ENCODE measurements around the gene ILKAP. TPM values are rescaled to one million over a fixed set of nuclear protein-coding genes. Genes with fewer than 3 reads are reported as not detected.

The ILKAP gene
- total RNA-seq, 3 donors from 2014 or later = 64.5 to 70.9 (median 66.5) TPM

DNA sequence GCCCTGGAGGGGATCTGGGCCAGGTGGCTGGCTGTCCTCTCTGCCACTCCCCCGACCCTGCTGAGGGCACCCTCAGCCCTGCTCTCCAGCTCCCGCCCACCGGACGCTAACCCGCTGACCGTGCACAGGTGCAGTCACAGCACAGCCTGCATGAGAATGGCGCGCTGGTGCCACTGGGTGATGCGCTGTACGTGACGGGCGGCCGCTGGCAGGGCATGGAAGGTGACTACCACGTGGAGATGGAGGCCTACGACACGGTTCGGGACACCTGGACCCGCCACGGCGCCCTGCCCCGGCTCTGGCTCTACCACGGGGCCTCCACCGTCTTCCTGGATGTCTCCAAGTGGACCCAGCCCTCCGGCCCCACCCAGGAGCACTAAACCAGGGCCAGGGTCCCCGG lies 52.8 kb downstream of the ILKAP start:
- Mint-ChIP-seq H3K4me3 (no peak overlapping the region), H3K4me1 (ENCODE audit: low read depth) (no peaks in the 10 kb centered on the region), H3K9me3 (no peaks in the 10 kb centered on the region), H3K36me3 (ENCODE audit: insufficient read depth) (no peaks in the 10 kb centered on the region), H3K27me3 (ENCODE audit: low read depth) (no peaks in the 10 kb centered on the region)
- ATAC-seq = no peak
- no peak for DNase-seq

DNA sequence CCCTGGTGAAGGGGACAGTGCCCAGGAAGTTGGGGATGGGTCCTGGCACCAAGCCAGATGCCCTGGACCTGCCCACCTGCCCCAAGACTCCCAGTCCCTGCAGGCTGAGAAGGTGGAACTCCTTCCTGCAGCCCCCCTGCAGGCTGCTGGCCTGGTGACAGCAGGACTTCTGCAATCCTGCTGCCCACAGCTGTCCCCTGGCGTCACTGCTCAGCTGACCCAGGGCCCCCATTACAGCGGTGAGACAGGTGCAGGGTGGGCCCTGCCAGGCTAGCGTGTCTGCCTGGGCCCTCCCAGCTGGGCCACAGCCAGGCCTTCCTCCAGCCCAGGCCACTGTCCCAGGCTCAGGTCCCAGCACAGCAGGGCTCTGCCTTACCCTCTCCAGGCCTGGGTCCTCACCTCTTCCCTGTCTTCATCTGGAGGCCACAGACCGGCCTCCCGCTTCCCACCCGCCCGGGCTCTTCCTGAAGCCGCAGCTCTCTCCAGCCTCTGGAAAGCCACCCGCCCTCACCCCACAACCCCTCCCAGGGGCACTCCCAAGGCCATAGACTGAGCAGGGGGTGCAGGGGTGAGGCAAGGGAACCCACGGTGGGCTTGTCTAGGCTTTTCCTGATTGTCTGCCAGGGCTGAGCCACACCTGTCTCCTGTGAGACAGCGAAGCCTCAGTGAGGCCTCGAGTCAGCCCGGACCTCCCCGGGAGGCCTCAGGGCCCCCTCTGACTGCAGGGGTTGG lies 53.5 kb downstream of the ILKAP start:
- H3K27me3 Mint-ChIP-seq (ENCODE audit: low read depth) = no peaks in the 10 kb centered on the region
- no peak overlapping the region for H3K4me3 Mint-ChIP-seq
- H3K4me1 Mint-ChIP-seq (ENCODE audit: low read depth) = no peaks in the 10 kb centered on the region
- H3K9me3 Mint-ChIP-seq = no peaks in the 10 kb centered on the region
- DNase-seq (no peak), ATAC-seq (no peak)
- no peaks in the 10 kb centered on the region for H3K36me3 Mint-ChIP-seq (ENCODE audit: insufficient read depth)

DNA sequence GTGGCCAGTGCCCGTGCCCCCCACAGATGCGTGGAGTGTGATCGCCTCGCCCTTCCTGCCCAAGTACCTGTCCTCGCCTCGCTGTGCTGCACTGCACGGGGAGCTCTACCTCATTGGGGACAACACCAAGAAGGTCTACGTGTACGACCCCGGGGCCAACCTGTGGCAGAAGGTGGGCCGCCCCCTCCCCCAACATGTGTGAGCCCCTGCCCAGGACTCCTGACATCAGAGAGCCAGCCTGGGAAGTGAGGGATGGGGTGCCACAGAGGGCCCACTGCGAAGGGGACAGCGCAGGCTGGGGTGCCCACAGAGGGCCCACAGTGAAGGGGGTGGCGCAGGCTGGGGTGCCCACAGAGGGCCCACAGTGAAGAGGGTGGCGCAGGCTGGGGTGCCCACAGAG lies 54.5 kb downstream of the ILKAP start:
- ATAC-seq (no peak), DNase-seq (no peak)
- no peak overlapping the region for H3K4me3 Mint-ChIP-seq
- H3K4me1 Mint-ChIP-seq (ENCODE audit: low read depth) = no peaks in the 10 kb centered on the region
- H3K9me3 Mint-ChIP-seq = no peaks in the 10 kb centered on the region
- H3K27me3 Mint-ChIP-seq (ENCODE audit: low read depth) = no peaks in the 10 kb centered on the region
- H3K36me3 Mint-ChIP-seq (ENCODE audit: insufficient read depth) = no peaks in the 10 kb centered on the region

DNA sequence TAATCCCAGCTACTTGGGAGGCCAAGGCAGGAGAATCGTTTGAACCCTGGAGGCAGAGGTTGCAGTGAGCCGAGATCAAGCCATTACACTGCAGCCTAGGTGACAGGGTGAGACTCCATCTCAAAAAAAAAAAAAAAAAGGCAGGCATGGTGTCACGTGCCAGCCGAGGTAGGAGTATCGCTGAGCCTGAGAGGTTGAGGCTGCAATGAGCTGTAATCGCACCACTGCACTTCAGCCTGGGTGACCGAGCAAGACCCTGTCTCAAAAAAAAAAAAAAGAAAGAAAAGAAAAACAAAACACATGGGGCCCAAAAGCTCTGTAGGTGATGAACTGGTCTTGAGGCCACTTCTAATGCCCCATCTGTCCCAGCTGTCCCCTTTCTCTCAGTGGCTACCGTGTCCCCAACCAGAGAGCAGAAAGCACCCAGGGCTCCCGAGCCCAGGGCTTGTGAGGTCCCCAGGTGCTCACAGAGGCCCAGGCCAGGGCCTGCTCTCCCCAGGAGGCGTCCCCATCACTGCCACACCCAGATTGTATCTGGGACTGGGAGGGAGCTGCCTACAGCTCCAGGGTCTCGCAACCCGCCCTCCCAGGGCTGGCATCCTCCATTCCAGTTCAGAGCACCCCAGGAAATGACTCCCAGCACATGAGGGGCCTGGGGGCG lies 56.5 kb downstream of the ILKAP start:
- no peaks in the 10 kb centered on the region for H3K36me3 Mint-ChIP-seq (ENCODE audit: insufficient read depth)

GRCh38 chr2:238145851-238146250 lies 57.6 kb downstream of the ILKAP start:
- no peaks in the 10 kb centered on the region for H3K27me3 Mint-ChIP-seq (ENCODE audit: low read depth)
- no peaks in the 10 kb centered on the region for H3K36me3 Mint-ChIP-seq (ENCODE audit: insufficient read depth)
- no peak overlapping the region for H3K4me3 Mint-ChIP-seq
- no peak for ATAC-seq
- DNase-seq = no peak
- H3K9me3 Mint-ChIP-seq = no peaks in the 10 kb centered on the region
- peaks cover 6% of the 10 kb centered on the region for H3K4me1 Mint-ChIP-seq (ENCODE audit: low read depth)

More for the DNA sequence above, 56.5 kb downstream of the ILKAP start:
- DNase-seq (no peak), ATAC-seq (no peak)
- no peaks in the 10 kb centered on the region for H3K9me3 Mint-ChIP-seq
- no peaks in the 10 kb centered on the region for H3K4me1 Mint-ChIP-seq (ENCODE audit: low read depth)
- H3K27me3 Mint-ChIP-seq (ENCODE audit: low read depth) = no peaks in the 10 kb centered on the region
- no peak overlapping the region for H3K4me3 Mint-ChIP-seq

- ATAC-seq (no peak), DNase-seq (no peak)
- no peaks in the 10 kb centered on the region for H3K36me3 Mint-ChIP-seq (ENCODE audit: insufficient read depth)
- H3K4me3 Mint-ChIP-seq = no peak overlapping the region
- H3K9me3 Mint-ChIP-seq = no peaks in the 10 kb centered on the region
- H3K4me1 Mint-ChIP-seq (ENCODE audit: low read depth) = peaks cover 6% of the 10 kb centered on the region
- no peaks in the 10 kb centered on the region for H3K27me3 Mint-ChIP-seq (ENCODE audit: low read depth)
Observed at GRCh38 chr2:238145046-238145445, 58.4 kb downstream of the ILKAP start.

- ATAC-seq (no peak), DNase-seq (no peak)
- no peaks in the 10 kb centered on the region for H3K27me3 Mint-ChIP-seq (ENCODE audit: low read depth)
- H3K4me3 Mint-ChIP-seq = no peak overlapping the region
- no peaks in the 10 kb centered on the region for H3K36me3 Mint-ChIP-seq (ENCODE audit: insufficient read depth)
- H3K4me1 Mint-ChIP-seq (ENCODE audit: low read depth) = peaks cover 6% of the 10 kb centered on the region
- H3K9me3 Mint-ChIP-seq = no peaks in the 10 kb centered on the region
Observed at GRCh38 chr2:238144262-238144661, 59.2 kb downstream of the ILKAP start.

- no peak for DNase-seq
- Mint-ChIP-seq H3K9me3 (no peaks in the 10 kb centered on the region), H3K36me3 (ENCODE audit: insufficient read depth) (no peaks in the 10 kb centered on the region), H3K27me3 (ENCODE audit: low read depth) (no peaks in the 10 kb centered on the region), H3K4me3 (no peak overlapping the region), H3K4me1 (ENCODE audit: low read depth) (peaks cover 6% of the 10 kb centered on the region)
- ATAC-seq = no peak
Observed at GRCh38 chr2:238143239-238143951, 60.1 kb downstream of the ILKAP start.

DNA sequence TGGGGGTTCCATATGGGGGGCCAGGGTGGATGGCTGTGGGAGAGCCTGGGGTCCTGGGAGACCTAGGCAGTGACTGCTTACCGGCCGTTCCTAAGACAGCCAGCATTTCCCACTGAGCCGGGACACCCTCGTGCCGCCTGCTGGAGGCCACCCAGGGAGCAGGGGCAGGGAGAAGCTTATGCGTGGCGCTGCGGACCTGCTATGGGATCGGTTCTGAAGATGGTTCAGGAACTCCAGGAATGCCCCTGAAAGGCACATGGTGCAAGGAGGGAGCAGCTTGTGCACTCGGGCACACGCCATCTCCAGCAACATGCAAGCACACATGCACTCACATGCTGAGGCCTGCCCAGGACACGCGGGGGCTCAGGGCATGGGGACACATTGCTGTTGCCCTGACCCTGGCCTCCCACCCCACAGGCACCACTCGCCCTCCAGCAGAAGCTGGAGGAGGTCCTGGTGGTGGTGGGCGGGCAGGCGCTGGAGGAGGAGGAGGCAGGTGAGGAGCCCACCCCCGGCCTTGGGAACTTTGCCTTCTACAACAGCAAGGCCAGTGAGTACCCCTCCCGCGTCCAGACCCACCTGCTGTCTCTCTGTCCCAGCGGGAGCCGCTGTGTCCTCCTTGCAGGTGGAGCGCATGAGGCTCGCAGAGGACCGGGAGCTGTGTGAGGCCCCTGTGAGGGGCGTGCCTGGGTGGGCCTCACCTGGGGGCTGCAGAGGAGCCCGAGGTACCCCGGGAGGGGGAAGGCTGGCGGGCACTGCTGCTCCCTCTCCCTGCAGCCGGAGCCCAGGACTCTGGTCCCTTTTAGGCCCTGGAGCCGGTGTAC lies 60.9 kb downstream of the ILKAP start:
- DNase-seq = no peak
- no peaks in the 10 kb centered on the region for H3K9me3 Mint-ChIP-seq
- ATAC-seq = no peak

DNA sequence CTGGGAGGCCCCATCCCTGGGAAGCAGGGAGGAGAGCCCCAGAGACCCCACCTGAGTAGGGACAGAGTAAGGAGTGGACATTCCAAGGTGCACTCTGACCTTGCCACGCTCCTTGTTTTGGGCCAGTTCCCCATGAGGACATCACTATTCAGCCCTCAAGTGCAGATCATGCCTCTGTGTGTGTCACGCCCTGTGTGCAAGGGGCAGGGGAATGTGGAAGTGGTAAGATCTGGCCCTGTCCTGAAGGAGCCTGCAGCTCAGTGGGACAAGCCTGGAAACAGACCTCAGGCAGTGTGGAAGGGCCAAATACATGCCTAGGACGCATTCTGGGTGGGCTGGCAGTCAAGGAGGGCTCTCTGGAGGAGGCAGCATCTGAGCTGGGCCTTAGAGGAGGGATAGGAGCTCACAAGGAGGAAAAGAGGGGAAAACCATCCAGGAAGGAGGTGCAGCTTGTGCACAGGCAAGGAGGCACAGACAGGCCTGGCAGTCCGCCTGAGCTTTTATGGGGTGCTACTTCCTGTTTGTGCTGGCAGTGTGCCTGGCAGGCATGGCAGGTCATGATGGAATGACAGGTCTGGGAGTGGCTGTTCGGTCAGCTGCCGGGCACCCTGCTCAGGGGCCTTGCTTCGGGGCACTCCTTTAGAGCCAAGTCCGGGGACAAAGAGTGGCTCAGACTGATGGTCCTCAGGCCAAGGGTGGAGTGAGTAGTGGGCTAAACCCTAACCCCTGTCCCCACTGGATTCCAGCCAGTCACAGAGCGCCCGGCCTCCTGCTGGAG lies 61.8 kb downstream of the ILKAP start:
- no peak for DNase-seq
- H3K9me3 Mint-ChIP-seq = no peaks in the 10 kb centered on the region
- H3K4me1 Mint-ChIP-seq (ENCODE audit: low read depth) = peaks cover 6% of the 10 kb centered on the region
- H3K4me3 Mint-ChIP-seq = no peak overlapping the region
- no peaks in the 10 kb centered on the region for H3K36me3 Mint-ChIP-seq (ENCODE audit: insufficient read depth)
- ATAC-seq = no peak
- H3K27me3 Mint-ChIP-seq (ENCODE audit: low read depth) = no peaks in the 10 kb centered on the region

More for the DNA sequence above, 60.9 kb downstream of the ILKAP start:
- Mint-ChIP-seq H3K36me3 (ENCODE audit: insufficient read depth) (no peaks in the 10 kb centered on the region), H3K4me3 (no peak overlapping the region), H3K27me3 (ENCODE audit: low read depth) (no peaks in the 10 kb centered on the region), H3K4me1 (ENCODE audit: low read depth) (peaks cover 6% of the 10 kb centered on the region)

GRCh38 chr2:238140721-238141540 lies 62.6 kb downstream of the ILKAP start:
- ATAC-seq = no peak
- Mint-ChIP-seq H3K4me1 (ENCODE audit: low read depth) (peaks cover 6% of the 10 kb centered on the region), H3K27me3 (ENCODE audit: low read depth) (no peaks in the 10 kb centered on the region), H3K4me3 (no peak overlapping the region), H3K9me3 (no peaks in the 10 kb centered on the region), H3K36me3 (ENCODE audit: insufficient read depth) (no peaks in the 10 kb centered on the region)
- DNase-seq = no peak

DNA sequence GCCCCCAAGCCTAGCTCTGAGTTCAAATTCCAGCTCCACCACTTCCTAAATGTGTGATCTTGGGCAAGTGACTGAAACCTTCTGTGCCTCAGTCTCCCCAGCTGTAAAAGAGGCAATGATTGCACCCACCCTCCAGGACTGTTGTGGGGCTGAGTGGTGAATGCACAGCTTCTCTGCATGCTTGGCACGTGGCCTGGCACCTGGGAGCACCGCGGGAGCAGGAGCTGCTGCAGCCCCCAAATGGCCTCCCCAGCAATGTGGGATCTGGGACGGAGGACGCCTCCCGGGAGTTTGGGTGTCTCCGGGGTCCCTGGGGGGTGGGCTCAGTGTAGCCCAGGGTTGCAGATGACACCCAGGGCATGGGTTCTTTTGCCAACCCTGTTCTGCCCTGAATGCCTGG lies 63.5 kb downstream of the ILKAP start:
- H3K4me3 Mint-ChIP-seq = no peak overlapping the region
- no peak for ATAC-seq
- no peaks in the 10 kb centered on the region for H3K36me3 Mint-ChIP-seq (ENCODE audit: insufficient read depth)
- peaks cover 6% of the 10 kb centered on the region for H3K4me1 Mint-ChIP-seq (ENCODE audit: low read depth)
- DNase-seq = no peak
- H3K27me3 Mint-ChIP-seq (ENCODE audit: low read depth) = no peaks in the 10 kb centered on the region
- H3K9me3 Mint-ChIP-seq = no peaks in the 10 kb centered on the region
